Neural progenitor cell (in vitro differentiated cells): ENCODE measurements around the gene OBI1. TPM values are rescaled to one million over a fixed set of nuclear protein-coding genes. Genes with fewer than 3 reads are reported as not detected.

Source experiments
- DNase-seq: peaks from one replicate; pipeline ENCODE4 v3.0.0-alpha.2; 2016; ENCODE audit warnings: low spot score
- H2AFZ ChIP-seq: fragments of 200-600 bp; sonication (generic); replicated peaks from 2 replicates; pipeline ENCODE4 v1.6.1; 2016; ENCODE audit warnings: antibody characterized with exemption
- H3F3A ChIP-seq: fragments of 200-600 bp; sonication (generic); 2 replicates; pipeline ENCODE4 v1.6.1; 2016; ENCODE audit warnings: antibody characterized with exemption, low read depth
- H3K27ac ChIP-seq: fragments of 200-600 bp; sonication (generic); 2 replicates; pipeline ENCODE4 v1.5.1; 2016; ENCODE audit warnings: mild to moderate bottlenecking
- H3K27me3 ChIP-seq: fragments of 200-600 bp; sonication (generic); 2 replicates; pipeline ENCODE4 v1.6.1; 2016; ENCODE audit warnings: mild to moderate bottlenecking, moderate library complexity
- H3K36me3 ChIP-seq: fragments of 200-600 bp; sonication (generic); 2 replicates; pipeline ENCODE4 v1.5.1; 2016
- H3K4me1 ChIP-seq: fragments of 200-600 bp; sonication (generic); 2 replicates; pipeline ENCODE4 v1.6.1; 2016; ENCODE audit warnings: mixed run types
- H3K4me2 ChIP-seq: fragments of 200-600 bp; sonication (generic); 2 replicates; pipeline ENCODE4 v1.6.1; 2016
- H3K4me3 ChIP-seq: fragments of 200-600 bp; sonication (generic); 2 replicates; pipeline ENCODE4 v1.5.1; 2016
- H3K79me2 ChIP-seq: fragments of 200-600 bp; sonication (generic); 2 replicates; pipeline ENCODE4 v1.6.1; 2016; ENCODE audit warnings: low read depth
- H3K9ac ChIP-seq: fragments of 200-600 bp; sonication (generic); 2 replicates; pipeline ENCODE4 v1.6.1; 2016
- H3K9me3 ChIP-seq: fragments of 200-600 bp; sonication (generic); 2 replicates; pipeline ENCODE4 v1.5.1; 2016; ENCODE audit warnings: low read depth
- H4K20me1 ChIP-seq: fragments of 200-600 bp; sonication (generic); 2 replicates; pipeline ENCODE4 v1.6.1; 2016; ENCODE audit warnings: low read depth
- H3K27ac Mint-ChIP-seq: 3 replicates; pipeline ENCODE4 v1.8.0; 2021; ENCODE audit warnings: mixed read lengths
- H3K27me3 Mint-ChIP-seq: 2 replicates; pipeline ENCODE4 v1.8.0; 2022; ENCODE audit warnings: low read depth, mild to moderate bottlenecking, inconsistent platforms, moderate library complexity, mixed read lengths; ENCODE audit not compliant: insufficient read depth
- H3K36me3 Mint-ChIP-seq: 3 replicates; pipeline ENCODE4 v1.8.0; 2021; ENCODE audit warnings: mixed read lengths
- H3K4me1 Mint-ChIP-seq: 3 replicates; pipeline ENCODE4 v1.8.0; 2021; ENCODE audit warnings: mixed read lengths
- H3K4me3 Mint-ChIP-seq: 3 replicates; pipeline ENCODE4 v1.8.0; 2021; ENCODE audit warnings: mild to moderate bottlenecking, moderate library complexity, mixed read lengths
- H3K9me3 Mint-ChIP-seq: 3 replicates; pipeline ENCODE4 v1.8.0; 2020; ENCODE audit warnings: mixed read lengths
- CTCF ChIP-seq: fragments of 200-600 bp; sonication (generic); IDR thresholded peaks from 2 replicates; pipeline ENCODE4 v1.5.1; 2017; ENCODE audit warnings: antibody characterized with exemption, mild to moderate bottlenecking
- EZH2 ChIP-seq: fragments of 200-600 bp; sonication (generic); IDR thresholded peaks from 2 replicates; pipeline ENCODE4 v1.6.1; 2017; ENCODE audit warnings: antibody characterized with exemption, mild to moderate bottlenecking, moderate library complexity
- EZH2phosphoT487 ChIP-seq: fragments of 200-600 bp; sonication (generic); IDR thresholded peaks from 2 replicates; pipeline ENCODE4 v1.6.1; 2017; ENCODE audit warnings: antibody characterized with exemption
- total RNA-seq: library from RNA; depleted of rRNA; stranded (reverse); fragments of >200 nt; gene quantifications from 2 replicates; pipeline ENCODE4 v1.2.3, GENCODE V29; 2015; ENCODE audit warnings: low replicate concordance

The OBI1 gene
- total RNA-seq, 1 donor from 2014 or later = 36.9 TPM

DNA sequence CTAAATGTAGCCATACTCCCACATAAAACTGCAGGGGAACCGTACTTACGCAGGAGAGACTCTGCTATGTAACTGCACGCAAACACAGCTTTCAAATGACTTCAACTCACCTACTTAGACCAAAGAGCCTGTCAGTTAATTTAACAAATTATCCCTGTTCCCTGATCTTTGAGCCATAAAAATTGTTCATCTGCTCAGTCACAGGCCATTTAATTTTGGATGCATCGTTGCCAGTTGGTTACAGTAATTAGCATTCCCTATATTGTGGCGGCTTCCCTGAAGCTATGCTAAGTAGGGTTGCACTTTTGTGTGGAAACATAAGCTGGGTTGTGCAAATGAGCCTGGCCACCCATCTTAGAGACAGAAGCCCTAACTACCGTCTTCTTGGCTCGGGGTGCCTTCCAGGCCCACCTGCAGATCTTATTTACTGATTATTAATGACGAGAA lies 21.2 kb upstream of the OBI1 start:
- peaks cover 6% of the 10 kb centered on the region for H3K9me3 Mint-ChIP-seq
- no peak for DNase-seq
- Histone ChIP-seq H3K27ac (no peak overlapping the region), H3F3A (no peaks in the 10 kb centered on the region), H3K4me3 (no peak overlapping the region), H3K79me2 (no peaks in the 10 kb centered on the region), H2AFZ (peak overlapping the region; percentile 58), H3K9ac (no peak overlapping the region), H3K4me2 (no peak overlapping the region), H3K27me3 (no peaks in the 10 kb centered on the region), H3K36me3 (no peaks in the 10 kb centered on the region), H4K20me1 (no peaks in the 10 kb centered on the region), H3K9me3 (no peaks in the 10 kb centered on the region), H3K4me1 (peaks cover 7% of the 10 kb centered on the region)
- H3K4me3 Mint-ChIP-seq = no peak overlapping the region
- H3K36me3 Mint-ChIP-seq = peaks cover 1% of the 10 kb centered on the region
- H3K27ac Mint-ChIP-seq = no peak overlapping the region
- no peaks in the 10 kb centered on the region for H3K27me3 Mint-ChIP-seq
- no peak for TF ChIP-seq EZH2
- TF ChIP-seq CTCF = no peak
- no peak for TF ChIP-seq EZH2phosphoT487
- H3K4me1 Mint-ChIP-seq = peaks cover 22% of the 10 kb centered on the region

DNA sequence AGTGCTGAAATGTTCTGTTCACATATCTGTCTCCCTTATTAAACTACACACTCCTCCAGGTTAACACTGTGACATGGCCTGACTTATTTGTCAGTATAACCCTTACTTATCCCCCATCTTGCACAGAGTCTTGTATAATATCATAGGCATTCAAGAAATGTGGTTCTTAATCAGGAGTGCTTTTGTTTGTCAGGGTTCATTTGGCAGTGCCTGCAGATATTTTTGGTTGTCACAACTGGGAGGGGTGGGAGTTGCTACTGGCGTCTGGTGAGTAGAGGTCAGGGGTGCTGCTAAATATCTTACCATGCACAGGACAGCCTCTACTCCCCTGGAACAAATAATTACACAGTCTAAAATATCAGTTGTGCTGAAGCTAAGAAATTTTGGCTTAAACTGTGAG lies 20.4 kb upstream of the OBI1 start:
- Histone ChIP-seq H3K27me3 (no peaks in the 10 kb centered on the region), H3K27ac (no peak overlapping the region)
- no peak for DNase-seq

GRCh38 chr13:78675112-78675511 lies 16.2 kb upstream of the OBI1 start:
- Histone ChIP-seq H3K4me1 (peaks cover 3% of the 10 kb centered on the region), H3K4me3 (no peak overlapping the region), H3K4me2 (no peak overlapping the region), H3K36me3 (no peaks in the 10 kb centered on the region), H3F3A (no peaks in the 10 kb centered on the region), H4K20me1 (no peaks in the 10 kb centered on the region), H3K79me2 (no peaks in the 10 kb centered on the region), H3K27me3 (no peaks in the 10 kb centered on the region), H3K27ac (no peak overlapping the region), H3K9me3 (no peaks in the 10 kb centered on the region), H2AFZ (no peak overlapping the region), H3K9ac (no peak overlapping the region)
- peaks cover 6% of the 10 kb centered on the region for H3K4me1 Mint-ChIP-seq
- no peak overlapping the region for H3K4me3 Mint-ChIP-seq
- no peaks in the 10 kb centered on the region for H3K9me3 Mint-ChIP-seq
- TF ChIP-seq EZH2 (no peak), EZH2phosphoT487 (no peak), CTCF (no peak)
- no peak for DNase-seq
- no peaks in the 10 kb centered on the region for H3K36me3 Mint-ChIP-seq
- H3K27me3 Mint-ChIP-seq = no peaks in the 10 kb centered on the region
- no peak overlapping the region for H3K27ac Mint-ChIP-seq

More for the DNA sequence above, 20.4 kb upstream of the OBI1 start:
- H3K27me3 Mint-ChIP-seq = no peaks in the 10 kb centered on the region
- TF ChIP-seq CTCF = no peak
- TF ChIP-seq EZH2phosphoT487 = no peak
- no peak for TF ChIP-seq EZH2
- H3F3A ChIP-seq = no peaks in the 10 kb centered on the region
- peaks cover 1% of the 10 kb centered on the region for H3K36me3 Mint-ChIP-seq
- no peak overlapping the region for H3K27ac Mint-ChIP-seq
- H3K4me1 ChIP-seq = peaks cover 7% of the 10 kb centered on the region
- H3K4me2 ChIP-seq = no peak overlapping the region
- H4K20me1 ChIP-seq = no peaks in the 10 kb centered on the region
- H3K9me3 Mint-ChIP-seq = peaks cover 6% of the 10 kb centered on the region
- no peak overlapping the region for H3K9ac ChIP-seq
- no peaks in the 10 kb centered on the region for H3K9me3 ChIP-seq
- no peak overlapping the region for H3K4me3 ChIP-seq
- peaks cover 22% of the 10 kb centered on the region for H3K4me1 Mint-ChIP-seq
- H3K36me3 ChIP-seq = no peaks in the 10 kb centered on the region
- H2AFZ ChIP-seq = no peak overlapping the region
- H3K4me3 Mint-ChIP-seq = no peak overlapping the region
- no peaks in the 10 kb centered on the region for H3K79me2 ChIP-seq
